Ascending aorta (tissue), 2 donors: ENCODE results near the gene ANGPT4. TPM values are rescaled to one million over a fixed set of nuclear protein-coding genes. Genes with fewer than 3 reads are reported as not detected.

ENCODE experiments used
- DNase-seq, 2 donors: peaks; one replicate each; pipeline ENCODE4 v3.0.0-alpha.2; 2019; ENCODE audit warnings: low spot score in 2 of 2
- H3K27ac ChIP-seq, 2 donors: fragments of 200-600 bp; sonication (generic); one replicate each; pipeline ENCODE4 v1.5.1; 2016 to 2017; ENCODE audit warnings: mild to moderate bottlenecking in 1 of 2
- H3K27me3 ChIP-seq: fragments of 200-600 bp; sonication (generic); one replicate; pipeline ENCODE4 v1.5.1; 2017
- H3K36me3 ChIP-seq, 2 donors: fragments of 200-600 bp; sonication (generic); one replicate each; pipeline ENCODE4 v1.5.1; 2016
- H3K4me1 ChIP-seq, 2 donors: fragments of 200-600 bp; sonication (generic); one replicate each; pipeline ENCODE4 v1.5.1; 2016 to 2017; ENCODE audit warnings: mild to moderate bottlenecking in 1 of 2
- H3K4me3 ChIP-seq, 2 donors: fragments of 200-600 bp; sonication (generic); one replicate each; pipeline ENCODE4 v1.5.1; 2016 to 2017; ENCODE audit warnings: mild to moderate bottlenecking in 1 of 2
- H3K9me3 ChIP-seq, 2 donors: fragments of 200-600 bp; sonication (generic); one replicate each; pipeline ENCODE4 v1.5.1; 2016
- intact Hi-C: fragments of 100-400 bp; cut with DNase I; formaldehyde crosslinking; loops from one replicate; pipeline ENCODE4 v1.15.1; 2023
- total RNA-seq: library from RNA; depleted of rRNA; stranded (reverse); fragments of >200 nt; gene quantifications from one replicate; pipeline ENCODE4 v1.1.0, GENCODE V29; 2016
- TF ChIP-seq, protein P1 (sequence below), 3 experiments: fragments of 200-600 bp in 2 of 3; fragments of 450-650 bp in 1 of 3; sonication (generic) in 2 of 3; IDR thresholded peaks; one replicate each; pipeline ENCODE4 v1.5.1; 2016 to 2019; ENCODE audit warnings: antibody characterized with exemption in 3 of 3, mild to moderate bottlenecking in 1 of 3, moderate library complexity in 1 of 3

Gene ANGPT4
- total RNA-seq, 1 donor from 2014 or later, result 5.7 TPM

DNA sequence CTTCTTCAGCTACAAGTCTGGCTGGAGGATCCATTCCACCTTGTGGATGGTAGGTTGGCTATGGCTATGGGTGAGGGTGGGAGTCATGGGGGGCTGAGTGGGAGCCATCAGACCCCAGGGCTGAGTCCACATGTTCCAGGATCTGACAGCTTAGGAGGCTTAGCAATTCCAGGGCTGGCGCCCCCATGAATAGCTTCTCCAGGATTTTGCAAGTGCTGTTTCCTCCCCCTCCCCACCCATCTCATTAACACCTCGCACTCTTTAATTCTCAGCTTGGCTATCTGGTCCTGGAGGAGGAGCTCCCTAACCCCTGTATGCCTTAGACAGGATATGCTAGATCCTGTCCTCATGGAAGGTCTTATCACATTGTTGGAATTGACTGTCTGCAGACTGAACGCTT, 39.0 kb upstream of the ANGPT4 start:
- Histone ChIP-seq H3K9me3 (no peaks in the 10 kb centered on the region), H3K27me3 (no peaks in the 10 kb centered on the region), H3K4me3 (no peak overlapping the region), H3K4me1 (no peaks in the 10 kb centered on the region), H3K27ac (no peak overlapping the region), H3K36me3 (no peaks in the 10 kb centered on the region)
- no peak for DNase-seq
- intact Hi-C loops, result no loop called here
- TF ChIP-seq, protein P1, sequence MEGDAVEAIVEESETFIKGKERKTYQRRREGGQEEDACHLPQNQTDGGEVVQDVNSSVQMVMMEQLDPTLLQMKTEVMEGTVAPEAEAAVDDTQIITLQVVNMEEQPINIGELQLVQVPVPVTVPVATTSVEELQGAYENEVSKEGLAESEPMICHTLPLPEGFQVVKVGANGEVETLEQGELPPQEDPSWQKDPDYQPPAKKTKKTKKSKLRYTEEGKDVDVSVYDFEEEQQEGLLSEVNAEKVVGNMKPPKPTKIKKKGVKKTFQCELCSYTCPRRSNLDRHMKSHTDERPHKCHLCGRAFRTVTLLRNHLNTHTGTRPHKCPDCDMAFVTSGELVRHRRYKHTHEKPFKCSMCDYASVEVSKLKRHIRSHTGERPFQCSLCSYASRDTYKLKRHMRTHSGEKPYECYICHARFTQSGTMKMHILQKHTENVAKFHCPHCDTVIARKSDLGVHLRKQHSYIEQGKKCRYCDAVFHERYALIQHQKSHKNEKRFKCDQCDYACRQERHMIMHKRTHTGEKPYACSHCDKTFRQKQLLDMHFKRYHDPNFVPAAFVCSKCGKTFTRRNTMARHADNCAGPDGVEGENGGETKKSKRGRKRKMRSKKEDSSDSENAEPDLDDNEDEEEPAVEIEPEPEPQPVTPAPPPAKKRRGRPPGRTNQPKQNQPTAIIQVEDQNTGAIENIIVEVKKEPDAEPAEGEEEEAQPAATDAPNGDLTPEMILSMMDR (IDR thresholded peaks at IDR 0.05), result no peak

DNA sequence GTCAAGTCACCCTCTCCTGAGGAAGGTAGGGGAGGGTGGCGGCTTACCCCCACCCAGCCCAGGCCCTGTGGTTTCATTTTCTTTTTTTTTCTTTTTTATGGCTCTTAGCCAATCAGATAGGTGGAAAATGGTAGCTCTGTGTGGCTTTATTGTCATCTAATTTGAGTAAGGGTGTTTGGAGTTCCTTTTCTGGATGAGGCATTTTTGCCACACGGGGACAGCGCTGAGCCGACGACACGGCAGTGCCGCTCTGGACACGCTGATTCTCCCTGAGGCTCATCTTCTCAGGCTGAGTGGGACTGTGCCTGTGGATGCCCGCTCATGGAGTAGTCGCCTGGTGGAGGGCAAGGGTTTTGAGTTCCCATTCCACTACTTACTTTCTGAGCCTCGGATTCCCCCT, 37.6 kb upstream of the ANGPT4 start:
- intact Hi-C loops, result no loop called here
- H3K27ac ChIP-seq, result no peak overlapping the region
- H3K36me3 ChIP-seq, result no peaks in the 10 kb centered on the region
- TF ChIP-seq, protein P1 (IDR thresholded peaks at IDR 0.05), result no peak
- no peaks in the 10 kb centered on the region for H3K4me1 ChIP-seq
- H3K4me3 ChIP-seq, result no peak overlapping the region
- H3K27me3 ChIP-seq, result no peaks in the 10 kb centered on the region
- no peak for DNase-seq
- no peaks in the 10 kb centered on the region for H3K9me3 ChIP-seq

DNA sequence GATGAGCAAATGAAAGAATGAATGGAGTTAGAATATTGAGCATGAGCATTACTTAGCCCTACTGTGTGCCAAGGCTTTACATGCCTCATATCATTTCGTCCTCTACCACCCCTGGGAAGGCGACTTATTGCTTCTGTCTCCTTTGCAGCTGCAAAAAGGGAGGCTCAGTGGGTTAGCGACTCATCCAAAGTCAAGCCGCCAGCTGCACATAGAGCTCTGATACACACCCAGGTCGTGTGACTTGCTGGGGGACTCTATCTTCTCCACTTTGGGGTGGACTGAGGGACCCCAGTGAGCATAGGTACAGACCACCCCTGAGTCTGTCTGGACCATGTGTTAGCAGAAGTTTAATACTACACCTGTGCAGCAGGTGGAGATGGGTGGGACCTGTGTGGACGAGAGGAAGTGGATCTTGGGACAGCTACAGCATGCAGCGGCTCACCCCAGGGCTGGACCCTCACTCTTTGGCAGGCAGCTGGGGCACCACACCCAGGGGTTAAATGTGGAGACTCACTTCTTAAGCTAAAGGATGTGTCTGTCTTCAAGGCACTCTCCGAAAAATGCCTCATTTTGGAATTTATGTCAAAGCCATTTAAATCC, 36.2 kb upstream of the ANGPT4 start:
- TF ChIP-seq, protein P1 (IDR thresholded peaks at IDR 0.05), result no peak
- Histone ChIP-seq H3K27ac (no peak overlapping the region), H3K27me3 (no peaks in the 10 kb centered on the region), H3K4me3 (no peak overlapping the region), H3K36me3 (no peaks in the 10 kb centered on the region), H3K4me1 (no peaks in the 10 kb centered on the region), H3K9me3 (no peaks in the 10 kb centered on the region)
- intact Hi-C loops, result no loop called here
- no peak for DNase-seq

DNA sequence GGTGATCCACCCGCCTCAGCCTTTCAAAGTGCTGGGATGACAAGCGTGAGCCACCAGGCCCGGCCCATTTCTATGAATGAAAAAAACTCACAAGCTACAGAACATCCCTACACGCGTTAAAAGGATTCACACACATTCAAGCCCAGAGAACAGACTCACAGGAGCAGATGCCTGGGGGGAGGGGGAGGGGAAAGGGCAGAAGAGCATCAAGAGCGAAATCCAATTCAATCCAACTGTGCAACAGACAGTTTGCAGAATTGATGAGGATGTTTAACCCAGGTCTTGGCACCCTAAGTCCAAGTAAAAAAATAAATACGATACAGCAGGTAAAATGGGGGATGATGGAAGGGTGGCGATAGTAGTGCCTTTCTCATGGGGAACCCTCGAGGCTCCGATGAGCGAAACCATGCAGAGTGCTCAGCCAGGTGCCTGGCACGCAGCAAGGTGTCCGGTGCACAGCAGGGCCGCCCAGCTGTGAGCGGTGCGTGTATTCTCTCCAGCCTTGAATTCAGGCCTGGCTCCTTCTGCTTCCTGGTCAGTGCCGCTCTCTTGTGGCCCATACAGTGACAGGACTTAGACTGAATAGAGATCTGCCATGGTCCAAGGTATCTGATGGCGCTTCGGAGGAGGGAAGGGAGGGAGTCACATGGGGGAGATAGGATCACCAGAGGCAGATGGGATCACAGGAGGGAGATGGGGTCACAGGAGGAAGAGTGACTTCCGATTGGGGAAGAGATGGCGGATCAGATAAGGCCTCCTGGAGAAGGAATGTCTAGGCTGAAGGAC, 35.4 kb upstream of the ANGPT4 start:
- Histone ChIP-seq H3K27me3 (no peaks in the 10 kb centered on the region), H3K4me3 (no peak overlapping the region), H3K27ac (no peak overlapping the region), H3K4me1 (no peaks in the 10 kb centered on the region), H3K9me3 (no peaks in the 10 kb centered on the region), H3K36me3 (no peaks in the 10 kb centered on the region)
- no peak for DNase-seq
- intact Hi-C loops, result no loop called here
- TF ChIP-seq, protein P1 (IDR thresholded peaks at IDR 0.05), result no peak

GRCh38 chr20:949717-950116, 33.6 kb upstream of the ANGPT4 start:
- TF ChIP-seq, protein P1 (IDR thresholded peaks at IDR 0.05), result no peak

More at GRCh38 chr20:949717-950116, 33.6 kb upstream of the ANGPT4 start:
- intact Hi-C loops, result no loop called here
- no peak overlapping the region for H3K4me3 ChIP-seq
- no peak for DNase-seq
- H3K27ac ChIP-seq, result no peak overlapping the region
- H3K9me3 ChIP-seq, result no peaks in the 10 kb centered on the region
- H3K27me3 ChIP-seq, result no peaks in the 10 kb centered on the region
- no peaks in the 10 kb centered on the region for H3K36me3 ChIP-seq
- H3K4me1 ChIP-seq, result no peaks in the 10 kb centered on the region
